Fibroblast of skin of right quadriceps (primary cell): ENCODE data around the gene KBTBD2.
"Not testable (repeated sequence)": the region's sequence is repeated elsewhere in the genome, so short reads cannot be mapped to it uniquely, and the experiment has no call there.

ENCODE experiments used
- DNase-seq: peaks from one replicate; pipeline ENCODE4 v3.0.0-alpha.2; 2013

Gene KBTBD2

DNA sequence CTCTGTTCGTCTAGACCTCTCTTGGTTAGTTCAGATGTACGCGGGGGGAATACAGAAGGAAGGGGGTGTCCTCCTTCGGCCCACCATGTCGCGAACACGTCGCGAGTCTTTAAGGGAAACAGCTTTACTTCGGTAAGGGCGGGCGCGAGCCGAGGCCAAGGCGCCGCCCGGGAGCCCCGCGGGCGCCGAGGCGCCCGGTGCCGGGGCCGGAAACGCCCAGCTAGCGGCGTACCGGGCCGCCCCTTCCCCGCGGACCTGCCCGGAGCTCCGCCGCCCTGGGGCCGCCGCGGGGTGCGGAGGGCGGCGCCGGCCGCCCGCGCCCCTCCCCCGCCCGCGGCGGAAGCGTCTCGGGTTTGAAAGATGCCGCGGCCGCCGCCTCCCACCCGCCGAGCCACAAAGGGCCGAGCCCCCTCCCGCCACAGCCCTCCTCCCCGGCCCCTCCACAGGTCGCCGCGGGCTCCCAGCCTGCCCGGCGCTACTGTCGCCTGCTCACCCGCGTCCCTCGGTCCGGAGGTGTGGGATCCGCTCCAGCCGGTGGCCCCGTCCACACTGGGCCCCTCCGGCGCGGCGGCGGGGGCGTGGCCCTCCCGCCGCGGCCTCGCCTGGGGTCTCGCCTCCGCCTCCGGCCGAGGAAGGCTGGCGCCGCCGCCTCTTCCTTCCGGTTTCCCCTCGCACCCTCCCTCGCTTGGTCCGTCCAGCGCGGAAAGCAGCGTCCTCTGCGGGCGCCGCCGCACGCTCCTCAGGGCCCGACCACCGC, at the start of gene KBTBD2:
TSS of gene KBTBD2 (minus strand) at position 718 of the 757 bp plus-strand sequence. CDS start 12,156 bp downstream, outside the sequence.
- DNase-seq, result peak; percentile 87

DNA sequence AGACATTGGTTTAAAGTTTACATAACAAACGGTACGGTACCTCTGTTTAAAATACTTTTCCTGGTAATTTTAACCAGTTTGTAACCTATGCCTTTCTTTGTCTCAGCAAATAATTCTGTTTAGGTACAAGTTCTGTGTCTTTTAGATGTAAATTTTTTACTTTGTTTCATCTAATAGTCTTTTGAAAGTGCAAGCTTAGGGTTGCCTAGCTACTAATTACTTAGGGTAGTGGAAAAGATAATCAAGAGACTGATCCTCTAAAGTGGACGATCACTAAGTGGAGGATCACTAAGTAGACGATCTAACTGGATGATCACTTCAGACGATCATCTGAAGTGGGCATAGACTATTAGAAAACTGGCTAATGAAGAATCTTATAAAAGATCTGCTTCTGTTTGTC, 49.6 kb upstream of the KBTBD2 start:
- DNase-seq, result no peak

DNA sequence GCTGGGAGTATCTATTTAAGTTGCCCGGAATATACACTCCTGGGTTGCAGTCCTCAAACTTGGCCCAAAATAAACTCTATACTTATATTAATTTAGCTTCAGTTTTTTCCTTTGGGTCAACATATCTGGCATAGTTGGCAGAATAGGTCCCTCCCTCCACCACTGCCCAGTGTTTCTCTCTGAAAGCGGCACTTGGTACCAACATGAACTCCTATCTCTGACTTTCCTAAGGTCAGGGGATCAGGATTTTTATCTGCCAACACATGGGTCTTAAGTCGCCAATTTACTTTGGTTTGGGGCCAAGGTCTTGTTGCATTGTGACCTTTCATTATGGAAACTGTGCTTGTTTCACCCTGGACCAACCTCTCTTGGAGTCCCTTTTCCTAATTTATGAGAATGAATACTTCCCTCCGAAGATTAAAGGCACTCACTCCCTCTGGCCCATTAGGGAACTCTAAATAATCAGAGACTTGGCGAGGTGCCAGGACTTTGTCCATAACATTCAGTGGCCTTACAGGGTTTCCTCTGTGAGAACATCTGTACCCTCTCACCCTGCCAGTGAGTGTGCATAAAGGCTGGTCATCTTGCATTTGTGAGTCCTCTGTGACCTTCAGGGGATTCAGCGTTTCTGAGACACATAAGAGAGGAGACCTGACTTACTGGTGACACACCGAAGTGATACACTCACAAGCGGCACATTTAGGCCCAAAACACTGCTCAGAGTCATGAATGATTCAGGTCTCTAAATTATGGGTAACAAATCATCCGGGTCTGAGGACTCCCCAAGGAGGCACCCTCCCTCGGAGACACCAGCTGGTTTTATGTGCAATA, 46.0 kb upstream of the KBTBD2 start:
- DNase-seq, result peak; percentile 39

DNA sequence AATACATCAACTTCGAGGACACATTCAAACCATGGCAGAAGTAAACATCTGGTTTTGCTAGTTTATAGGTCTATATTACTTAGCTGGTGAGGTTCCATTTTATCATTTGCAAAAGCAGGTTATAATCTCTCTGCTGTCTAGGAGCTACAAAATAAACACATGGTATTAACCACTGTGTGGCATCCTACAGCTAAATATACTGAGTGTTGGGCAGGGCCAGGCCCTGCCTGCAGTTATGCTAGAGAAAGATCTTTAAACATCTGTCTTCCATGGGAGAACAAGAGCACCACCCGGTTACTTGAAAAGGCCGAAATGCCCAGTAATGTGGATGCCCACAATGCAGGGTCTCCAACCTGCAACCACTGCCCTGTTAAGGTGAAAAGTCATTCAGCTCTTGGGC, 45.1 kb upstream of the KBTBD2 start:
- DNase-seq, result no peak

DNA sequence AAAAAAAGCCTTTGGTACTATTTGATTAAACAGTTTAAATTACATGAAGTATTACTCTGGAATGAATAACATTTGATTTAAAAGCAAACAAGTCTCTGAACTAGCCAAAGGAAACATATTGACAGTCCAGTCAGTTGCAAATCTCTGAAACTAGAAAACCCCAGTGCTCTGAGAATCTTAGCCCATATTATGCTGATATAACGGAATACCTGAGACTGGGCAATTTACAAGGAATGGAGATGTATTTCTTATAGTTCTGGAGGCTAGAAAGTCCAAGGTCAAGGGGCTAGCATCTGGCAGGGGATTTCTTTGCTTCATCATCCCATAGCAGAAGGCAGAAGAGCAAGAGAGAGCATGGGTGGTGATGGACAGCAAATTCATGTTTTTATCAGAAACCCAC, 44.0 kb upstream of the KBTBD2 start:
- DNase-seq, result no peak

DNA sequence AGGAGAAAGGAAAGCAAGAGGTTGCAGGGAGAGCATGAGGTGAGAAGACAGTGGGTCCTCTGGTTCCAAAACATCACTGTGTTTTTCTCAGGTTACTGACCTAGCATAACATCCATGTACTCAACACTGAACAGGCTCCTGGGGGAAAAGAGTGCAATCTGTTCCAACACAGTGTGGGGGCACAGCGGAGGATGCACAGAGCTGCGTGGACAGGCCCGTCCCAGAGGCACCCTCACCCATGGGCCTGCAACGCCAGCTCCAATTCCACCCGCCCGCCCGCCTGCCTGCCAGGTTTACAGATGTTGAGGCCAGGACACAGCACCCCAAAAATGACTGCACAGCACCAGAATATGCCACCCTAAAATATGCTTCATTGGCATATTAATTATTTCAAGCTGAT, 38.8 kb upstream of the KBTBD2 start:
- no peak for DNase-seq

DNA sequence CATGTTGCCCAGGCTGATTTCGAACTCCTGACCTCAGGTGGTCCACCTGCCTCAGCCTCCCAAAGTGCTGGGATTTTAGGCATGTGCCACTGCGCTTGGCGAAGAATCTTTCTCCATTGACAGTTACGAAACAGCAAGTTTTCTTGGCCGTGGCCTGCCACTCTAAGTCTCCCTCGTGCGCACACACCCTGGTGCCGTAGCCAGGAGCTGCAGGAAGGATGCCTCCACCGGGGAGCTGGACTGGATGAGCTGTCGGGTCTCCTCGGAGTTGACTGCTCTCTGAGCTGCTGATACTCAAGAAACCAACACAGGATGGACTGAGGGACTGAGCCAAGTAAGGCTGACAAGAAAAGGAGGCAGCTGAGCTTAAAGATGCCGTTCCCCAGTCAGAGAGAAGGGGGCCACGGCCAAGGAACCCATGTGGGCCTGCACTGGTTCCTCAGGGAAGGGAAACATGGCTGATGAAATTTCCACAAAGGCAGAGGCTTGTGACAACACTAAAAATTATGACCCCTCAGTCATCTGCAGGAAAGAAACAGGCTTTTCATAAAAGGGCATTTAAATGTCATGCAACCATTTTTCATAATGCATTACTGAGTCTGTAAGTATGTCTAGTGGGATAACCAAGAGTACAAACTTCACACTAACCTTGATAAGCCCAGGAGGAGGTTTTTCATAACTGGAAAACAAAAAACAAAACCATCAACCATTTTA, 38.0 kb upstream of the KBTBD2 start:
- no peak for DNase-seq

DNA sequence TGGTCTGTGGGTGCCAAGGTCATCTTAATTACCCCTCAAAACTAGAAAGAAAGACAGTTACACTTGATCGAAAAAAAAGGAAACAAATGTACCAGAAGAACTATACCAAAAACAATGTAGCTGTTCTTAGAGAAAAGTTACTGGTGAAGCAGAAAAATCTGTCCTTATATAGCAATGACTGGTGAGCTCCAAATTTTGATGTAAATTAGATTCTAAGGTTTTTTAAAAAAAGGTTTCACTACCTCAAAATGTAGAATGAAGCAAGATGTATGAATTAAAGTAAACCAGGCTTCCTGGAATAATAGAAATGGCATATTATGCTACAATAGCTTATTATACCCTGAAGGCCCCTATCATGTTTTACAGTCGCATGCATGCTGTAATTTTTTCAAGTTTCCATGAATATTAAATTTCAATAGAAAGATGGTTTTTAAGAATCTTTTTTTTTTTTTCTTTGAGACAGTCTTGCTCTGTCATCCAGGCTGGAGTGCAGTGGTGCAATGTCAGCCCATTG, 37.3 kb upstream of the KBTBD2 start:
- no peak for DNase-seq

DNA sequence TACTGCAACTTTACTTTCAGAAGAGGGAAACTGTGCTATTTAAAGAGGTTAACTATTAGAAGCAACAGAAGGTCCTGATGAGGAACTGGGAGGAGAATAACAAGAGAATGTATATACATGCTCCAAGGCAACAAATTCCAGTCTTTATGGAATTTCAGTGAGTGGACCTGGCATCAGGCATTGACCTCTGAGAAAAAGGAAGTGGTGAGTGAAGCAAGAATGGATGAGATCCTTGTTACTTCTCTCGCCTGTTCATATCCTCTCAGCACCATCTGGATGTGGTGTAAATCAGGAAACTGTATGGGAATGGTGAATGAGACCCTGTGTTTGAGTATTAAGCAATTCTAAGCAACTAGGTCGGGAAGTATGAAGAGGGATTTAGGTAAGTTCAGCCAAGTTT, 30.3 kb upstream of the KBTBD2 start:
- DNase-seq, result peak; percentile 47

DNA sequence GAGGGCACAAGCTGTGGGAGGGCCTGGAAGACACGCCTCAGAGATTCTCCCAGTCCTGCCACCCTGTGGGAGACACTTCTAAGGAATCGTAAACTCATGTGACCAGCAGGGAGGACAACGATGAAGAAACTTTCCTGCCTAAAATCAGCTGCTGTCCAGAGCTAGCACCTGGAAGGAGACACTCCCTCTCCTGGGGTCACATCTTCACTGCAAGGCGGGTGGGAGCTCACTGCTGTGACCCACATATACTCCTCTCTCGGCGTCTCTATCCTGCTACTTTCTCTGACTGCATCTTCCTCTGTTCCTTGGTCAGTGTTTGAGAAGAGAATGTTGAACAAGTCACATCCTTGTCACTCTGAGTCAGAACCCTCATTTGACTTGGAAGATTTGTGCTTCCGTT, 25.4 kb upstream of the KBTBD2 start:
- not testable (repeated sequence) for DNase-seq

DNA sequence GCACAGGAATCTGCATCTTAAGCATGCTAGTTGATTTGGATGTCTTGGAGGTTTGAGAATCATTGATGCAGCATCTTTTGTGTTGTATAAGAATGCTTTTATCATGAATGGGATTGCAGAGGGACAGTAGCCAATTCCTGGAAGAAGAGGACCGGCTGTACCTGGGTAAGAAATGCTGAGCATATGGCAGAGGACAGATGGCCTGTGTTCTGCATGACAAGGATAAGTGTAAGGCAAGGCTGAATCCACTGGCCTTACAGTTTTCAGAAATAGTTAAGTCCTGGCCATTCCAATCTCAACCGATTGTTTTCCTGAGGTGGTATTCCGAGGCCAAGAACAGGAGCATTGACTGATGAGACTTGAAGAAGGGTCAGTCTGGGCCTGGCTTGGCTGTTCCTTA, 24.4 kb upstream of the KBTBD2 start:
- DNase-seq, result no peak

DNA sequence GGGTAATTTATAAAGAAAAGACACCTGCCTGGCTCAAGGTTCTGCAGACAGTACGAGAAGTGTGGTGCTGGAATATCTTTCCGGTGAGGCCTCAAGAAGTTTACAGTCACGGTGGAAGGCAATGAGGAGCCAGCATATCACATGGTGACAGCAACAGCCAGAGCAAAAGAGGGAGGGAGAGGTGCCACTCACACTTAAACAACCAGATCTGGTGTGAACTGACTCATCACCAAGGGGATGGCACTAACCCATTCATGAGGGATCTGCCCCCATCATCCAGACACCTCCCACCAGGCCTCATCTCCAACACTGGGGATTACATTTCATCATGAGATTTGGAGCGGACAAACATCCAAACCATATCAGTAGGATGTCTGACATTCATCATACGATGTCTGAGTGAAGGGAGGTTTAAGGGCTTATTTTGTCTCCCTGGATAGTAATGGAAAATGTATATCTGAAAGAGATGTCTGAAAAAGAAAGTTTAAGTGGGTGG, 23.5 kb upstream of the KBTBD2 start:
- DNase-seq, result no peak

DNA sequence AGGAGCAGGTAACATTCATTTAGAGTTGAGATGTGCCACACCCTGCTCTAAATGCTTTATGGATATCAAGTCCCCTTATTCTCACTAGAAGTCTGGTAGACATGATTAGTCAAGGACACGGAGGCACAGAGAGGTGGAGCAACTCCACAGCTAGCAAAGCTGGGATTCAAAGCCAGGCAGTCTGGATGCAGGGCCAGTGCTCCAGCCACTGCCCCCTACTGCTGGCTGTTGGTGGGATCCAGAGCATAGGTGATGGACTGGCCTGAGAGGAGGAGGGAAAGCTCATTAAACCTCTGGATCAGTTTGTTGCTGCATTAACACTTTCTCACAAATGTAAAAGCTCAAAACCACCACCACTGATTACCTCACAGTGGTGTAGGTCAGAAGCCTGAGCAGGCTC, 22.6 kb upstream of the KBTBD2 start:
- no peak for DNase-seq

DNA sequence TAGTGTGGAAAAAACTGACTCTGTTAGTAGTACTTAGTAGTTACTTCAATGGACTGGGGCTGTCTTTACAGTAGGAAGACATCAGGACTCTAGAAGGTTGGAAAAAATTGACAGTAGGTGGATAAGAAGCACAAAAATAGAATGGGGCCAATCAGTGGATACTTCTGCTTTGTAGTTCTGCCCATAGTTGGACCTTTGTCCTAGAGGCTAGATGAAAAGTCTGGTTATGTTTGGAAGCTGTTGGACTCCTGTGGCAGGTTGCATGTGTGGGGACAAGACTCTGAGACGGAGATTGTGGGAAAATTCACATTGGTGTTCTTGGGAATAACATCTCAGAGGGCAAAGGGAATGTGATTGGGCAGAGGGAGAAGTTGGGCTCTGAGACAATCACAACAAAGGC, 18.6 kb upstream of the KBTBD2 start:
- DNase-seq, result no peak

DNA sequence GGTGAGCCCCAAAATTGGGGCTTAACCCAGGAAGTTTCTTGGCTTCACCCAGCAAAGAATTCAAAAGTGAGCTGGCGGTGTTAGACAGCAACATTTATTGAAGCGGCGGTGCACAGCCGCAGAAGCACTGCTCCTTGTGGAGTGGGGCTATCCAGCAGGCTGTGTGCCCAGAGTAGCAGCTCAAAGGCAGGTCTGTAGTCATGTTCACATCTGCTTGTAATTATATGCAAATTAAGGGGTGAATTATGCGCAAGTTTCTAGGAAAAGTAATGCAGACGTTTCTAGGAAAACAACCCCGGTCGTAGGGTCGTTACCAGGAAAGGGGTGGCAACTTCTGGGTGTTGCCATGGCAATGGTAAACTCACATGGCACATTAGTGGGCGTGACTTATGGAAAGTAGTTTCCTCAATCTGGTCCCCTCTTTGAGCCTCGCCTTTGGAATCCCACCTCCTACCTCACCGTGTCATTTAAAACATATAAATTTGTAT, 13.7 kb upstream of the KBTBD2 start:
- DNase-seq, result peak; percentile 96

DNA sequence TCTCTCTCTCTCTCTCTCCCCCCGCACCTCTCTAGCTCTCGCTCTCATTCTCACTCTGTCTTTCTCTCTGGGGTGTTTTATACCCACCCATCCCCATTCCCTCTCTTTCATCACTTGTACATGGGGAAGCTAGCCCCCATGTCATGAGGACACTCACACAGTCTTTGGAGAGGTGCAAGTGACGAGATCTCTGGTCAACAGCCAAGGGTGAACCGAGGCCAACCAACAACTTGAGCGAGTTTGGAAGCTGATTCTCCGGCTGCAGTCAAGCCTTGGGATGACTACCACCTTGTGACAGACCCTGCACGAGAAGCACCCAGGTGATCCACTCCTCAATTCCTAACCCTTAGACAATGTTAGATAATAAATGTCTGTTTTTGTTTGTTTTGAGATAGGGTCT, 10.1 kb upstream of the KBTBD2 start:
- no peak for DNase-seq

DNA sequence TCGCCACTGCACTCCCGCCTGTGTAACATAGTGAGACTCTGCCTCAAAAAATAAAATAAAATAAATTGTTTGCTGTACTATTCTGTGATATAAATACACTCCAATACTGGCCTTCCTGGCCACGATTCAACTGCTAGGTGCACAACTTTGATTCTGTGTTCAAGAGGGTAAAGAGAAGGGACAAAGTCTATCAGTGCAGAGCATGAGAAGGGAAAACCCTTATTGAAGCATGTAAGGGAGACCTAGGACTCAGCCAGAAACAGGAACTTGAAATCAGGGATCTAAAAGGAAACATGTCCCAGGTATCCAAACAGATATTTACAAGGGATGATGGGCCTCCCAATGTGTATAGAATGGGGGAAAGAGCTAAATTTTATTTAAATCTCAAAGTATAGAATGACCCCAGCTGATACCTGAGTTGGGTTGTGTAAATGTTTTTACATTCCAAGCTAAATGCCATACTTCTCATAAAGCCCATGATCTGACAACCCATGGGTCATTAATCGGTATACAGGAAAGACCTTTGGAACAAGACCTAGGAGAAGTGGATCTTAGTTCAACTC, 9.0 kb upstream of the KBTBD2 start:
- DNase-seq, result no peak

DNA sequence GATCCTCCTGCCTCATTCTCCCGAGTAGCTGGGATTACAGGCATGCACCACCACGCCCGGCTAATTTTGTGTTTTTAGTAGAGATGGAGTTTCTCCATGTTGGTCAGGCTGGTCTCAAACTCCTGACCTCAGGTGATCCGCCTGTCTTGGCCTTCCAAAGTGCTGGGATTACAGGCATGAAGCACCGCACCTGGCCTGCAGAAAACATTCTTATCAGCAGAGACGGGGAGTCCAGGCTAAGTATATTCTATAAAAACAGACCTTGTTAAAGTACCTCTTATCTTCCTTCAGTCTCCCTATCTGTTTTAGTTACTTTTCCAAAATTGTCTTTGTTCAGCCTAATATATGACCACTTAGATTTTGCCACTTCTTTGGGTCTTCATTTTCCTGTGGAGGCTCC, 5.8 kb upstream of the KBTBD2 start:
- not testable (repeated sequence) for DNase-seq

DNA sequence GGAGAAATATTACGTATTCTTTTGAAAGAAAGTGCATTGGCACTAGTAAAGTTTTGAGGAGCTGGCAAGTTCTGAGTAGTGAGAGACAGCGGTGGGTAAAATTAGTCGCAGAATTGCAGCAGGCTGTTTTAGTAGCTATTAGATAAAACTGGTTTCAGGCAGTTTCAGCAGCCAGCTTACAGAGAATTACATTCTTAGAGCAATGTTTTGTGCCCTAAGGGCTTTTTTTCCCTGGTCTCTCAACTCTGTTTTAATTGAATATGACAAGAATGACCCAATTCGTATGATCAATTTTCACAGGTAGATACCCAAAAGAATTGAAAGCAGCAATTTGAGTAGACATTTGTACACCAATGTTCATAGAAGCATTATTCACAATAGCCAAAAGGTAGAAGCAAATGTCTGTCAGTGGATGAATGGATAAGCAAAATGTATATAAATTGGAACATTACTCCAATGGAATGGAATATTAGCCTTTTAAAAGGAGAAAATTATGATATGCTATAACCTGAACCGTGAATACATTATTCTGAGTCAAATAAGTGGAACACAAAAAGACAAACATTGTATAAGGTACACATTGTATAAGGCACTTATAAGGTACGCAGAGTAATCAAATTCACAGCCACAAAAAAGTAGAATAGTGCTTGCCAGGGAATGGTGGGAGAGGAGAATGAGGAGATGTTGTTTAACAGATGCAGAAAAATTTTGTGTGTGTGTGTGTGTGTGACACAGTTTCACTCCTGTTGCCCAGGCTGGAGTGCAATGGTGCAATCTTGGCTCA, 5.2 kb upstream of the KBTBD2 start:
- no peak for DNase-seq

DNA sequence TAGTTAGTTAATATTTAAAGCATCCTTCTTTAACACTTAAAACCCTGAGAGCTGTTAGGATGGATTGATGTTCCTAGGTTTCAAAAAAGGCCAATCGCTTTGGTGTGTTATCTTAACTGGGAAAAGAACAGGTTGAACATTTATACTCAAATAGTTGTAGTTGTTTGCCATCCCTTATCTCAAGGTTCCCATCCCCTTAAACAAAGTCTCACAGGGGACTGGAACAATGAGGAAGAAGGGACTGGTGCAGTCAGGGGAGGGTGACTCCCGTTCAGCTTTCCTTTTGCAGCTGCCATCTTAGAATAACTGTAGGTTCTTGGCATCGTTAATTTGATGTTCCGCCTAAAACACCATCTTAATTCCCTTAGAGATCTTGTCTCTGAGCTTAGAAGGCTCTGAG, 2.6 kb upstream of the KBTBD2 start:
- no peak for DNase-seq

DNA sequence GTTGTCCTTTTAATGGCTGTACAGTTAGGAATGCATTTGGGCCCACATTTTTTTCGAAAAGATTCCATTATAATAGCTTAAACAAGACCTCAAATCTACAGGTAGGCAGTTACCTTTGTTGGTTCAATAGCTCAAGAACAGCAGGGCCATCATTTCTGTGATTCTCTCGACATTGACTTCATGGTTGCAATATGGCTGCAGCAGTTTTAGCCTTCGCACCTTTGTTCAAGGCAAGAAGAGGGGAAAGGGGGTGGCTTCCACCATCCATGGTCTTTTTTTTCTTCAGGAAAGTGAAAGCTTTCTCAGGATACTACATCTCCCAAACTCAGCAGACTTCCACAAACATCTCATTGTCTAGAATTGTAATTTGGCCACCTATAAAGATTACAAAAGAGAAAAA, 2.2 kb upstream of the KBTBD2 start:
- DNase-seq, result no peak

DNA sequence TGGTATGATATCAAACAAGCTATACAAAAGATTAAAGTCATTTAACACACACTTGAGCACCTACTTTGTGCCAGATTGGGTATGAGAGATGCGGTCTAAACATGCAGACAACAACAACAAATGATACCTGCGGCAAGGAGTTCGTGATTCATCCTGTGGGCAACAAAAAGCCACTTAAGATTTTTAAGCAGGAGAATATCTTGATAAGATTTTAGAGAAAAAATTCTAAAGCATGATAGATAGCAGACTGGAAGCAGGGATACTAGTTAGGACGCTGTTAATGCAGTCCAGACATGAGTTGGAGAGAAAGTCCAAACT, 1.6 kb upstream of the KBTBD2 start:
- DNase-seq, result no peak
